Measurements from ENCODE around the gene KLF16. TPM values are rescaled to one million over a fixed set of nuclear protein-coding genes. Genes with fewer than 3 reads are reported as not detected.

KLF16 gene
- total and polyA plus RNA-seq, 9 of the 15 experiments (the other 6 are each of a cell fraction or from before 2014, with no cell fraction given), result 0.04 to 60.4 (median 6.8) TPM

GRCh38 chr19:1859331-1859781, 4.0 kb downstream of the KLF16 start (continued):
- TF ChIP-seq REST (IDR thresholded peaks at IDR 0.05; ENCODE audit: borderline replicate concordance), result no peak
- TF ChIP-seq REST (CRISPR knock-in tag; IDR thresholded peaks at IDR 0.05; ENCODE audit: low read depth), result no peak
